ENCODE results near the gene ELMO3.

ELMO3 gene

GRCh38 chr16:67187175-67187890 is 11.6 kb upstream of the ELMO3 start:
- no peak for DNase-seq (ENCODE audit: low spot score)
- no peak for TF ChIP-seq CTCF (IDR thresholded peaks at IDR 0.05; ENCODE audit: extremely low read depth, insufficient read depth, missing control alignments)
- in situ Hi-C loops (cut with MboI; ENCODE audit: low pct_unique_long_range_greater_than_20kb, low sequenced_read_pairs, unreplicated experiment): no loop called here

GRCh38 chr16:67188323-67188722 is 10.6 kb upstream of the ELMO3 start:
- no peak for DNase-seq (ENCODE audit: low spot score)
- in situ Hi-C loops (cut with MboI; ENCODE audit: low pct_unique_long_range_greater_than_20kb, low sequenced_read_pairs, unreplicated experiment): no loop called here
- no peak for TF ChIP-seq CTCF (IDR thresholded peaks at IDR 0.05; ENCODE audit: extremely low read depth, insufficient read depth, missing control alignments)

- TF ChIP-seq CTCF (IDR thresholded peaks at IDR 0.05; ENCODE audit: extremely low read depth, insufficient read depth, missing control alignments): no peak
- in situ Hi-C loops (cut with MboI; ENCODE audit: low pct_unique_long_range_greater_than_20kb, low sequenced_read_pairs, unreplicated experiment): no loop called here
- DNase-seq (ENCODE audit: low spot score): no peak
Measured at GRCh38 chr16:67188798-67189197, 10.1 kb upstream of the ELMO3 start.

- in situ Hi-C loops (cut with MboI; ENCODE audit: low pct_unique_long_range_greater_than_20kb, low sequenced_read_pairs, unreplicated experiment): no loop called here
- TF ChIP-seq CTCF (IDR thresholded peaks at IDR 0.05; ENCODE audit: extremely low read depth, insufficient read depth, missing control alignments): no peak
- DNase-seq (ENCODE audit: low spot score): no peak
Measured at GRCh38 chr16:67190041-67190440, 8.9 kb upstream of the ELMO3 start, which contains the start of gene EXOC3L1. Gene EXOC3L1, minus strand, starts transcription at chr16:67190136. Its CDS starts 460 bp downstream, at chr16:67189676.

GRCh38 chr16:67190448-67191399 is 8.2 kb upstream of the ELMO3 start:
- in situ Hi-C loops (cut with MboI; ENCODE audit: low pct_unique_long_range_greater_than_20kb, low sequenced_read_pairs, unreplicated experiment): no loop called here
- DNase-seq (ENCODE audit: low spot score): no peak
- no peak for TF ChIP-seq CTCF (IDR thresholded peaks at IDR 0.05; ENCODE audit: extremely low read depth, insufficient read depth, missing control alignments)

GRCh38 chr16:67191411-67191994 is 7.4 kb upstream of the ELMO3 start:
- no peak for TF ChIP-seq CTCF (IDR thresholded peaks at IDR 0.05; ENCODE audit: extremely low read depth, insufficient read depth, missing control alignments)
- DNase-seq (ENCODE audit: low spot score): no peak
- in situ Hi-C loops (cut with MboI; ENCODE audit: low pct_unique_long_range_greater_than_20kb, low sequenced_read_pairs, unreplicated experiment): no loop called here

Data from GM13977 (cell line).